Esophagus muscularis mucosa (tissue), 4 donors: Measurements from ENCODE around the gene TMEM131L.

Experiments used
- EP300 ChIP-seq: sonication (generic); formaldehyde crosslinking; IDR thresholded peaks from one replicate; pipeline ENCODE4 v1.6.1; 2017; ENCODE audit warnings: antibody characterized with exemption
- POLR2A ChIP-seq: fragments of 450-650 bp; IDR thresholded peaks from one replicate; pipeline ENCODE4 v1.6.1; 2017; ENCODE audit warnings: antibody characterized with exemption, moderate library complexity, mild to moderate bottlenecking, low read depth
- POLR2AphosphoS5 ChIP-seq, 2 donors: sonication (generic); formaldehyde crosslinking; IDR thresholded peaks; one replicate each; pipeline ENCODE4 v1.6.1; 2017; ENCODE audit warnings: antibody characterized with exemption in 2 of 2
- TF ChIP-seq, protein P1 (sequence below), 3 experiments: fragments of 200-600 bp in 2 of 3; fragments of 450-650 bp in 1 of 3; sonication (generic) in 2 of 3; IDR thresholded peaks; one replicate each; pipeline ENCODE4 v1.5.1; 2017 to 2019; ENCODE audit warnings: antibody characterized with exemption in 3 of 3, mild to moderate bottlenecking in 2 of 3, moderate library complexity in 1 of 3

DNA sequence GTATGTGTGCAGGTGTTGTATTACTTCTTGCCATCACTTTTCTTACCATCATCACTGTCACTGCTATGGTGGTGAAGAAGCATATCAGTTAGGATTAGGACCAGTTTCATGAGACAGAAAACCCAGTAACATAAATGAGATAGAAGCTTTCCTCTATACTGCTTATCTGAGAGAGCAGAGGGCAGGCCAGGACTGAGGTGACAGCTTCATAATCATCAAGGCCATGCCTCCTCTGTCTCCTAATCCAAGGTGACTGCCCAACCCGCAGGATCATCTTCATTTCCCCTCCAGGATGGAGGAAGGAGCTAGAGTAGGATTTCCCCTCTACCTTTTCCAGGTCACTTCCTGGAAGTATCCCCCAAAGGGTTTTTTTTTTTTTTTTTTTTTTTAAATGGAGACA, 35.4 kb downstream of the TMEM131L start:
- TF ChIP-seq, protein P1, sequence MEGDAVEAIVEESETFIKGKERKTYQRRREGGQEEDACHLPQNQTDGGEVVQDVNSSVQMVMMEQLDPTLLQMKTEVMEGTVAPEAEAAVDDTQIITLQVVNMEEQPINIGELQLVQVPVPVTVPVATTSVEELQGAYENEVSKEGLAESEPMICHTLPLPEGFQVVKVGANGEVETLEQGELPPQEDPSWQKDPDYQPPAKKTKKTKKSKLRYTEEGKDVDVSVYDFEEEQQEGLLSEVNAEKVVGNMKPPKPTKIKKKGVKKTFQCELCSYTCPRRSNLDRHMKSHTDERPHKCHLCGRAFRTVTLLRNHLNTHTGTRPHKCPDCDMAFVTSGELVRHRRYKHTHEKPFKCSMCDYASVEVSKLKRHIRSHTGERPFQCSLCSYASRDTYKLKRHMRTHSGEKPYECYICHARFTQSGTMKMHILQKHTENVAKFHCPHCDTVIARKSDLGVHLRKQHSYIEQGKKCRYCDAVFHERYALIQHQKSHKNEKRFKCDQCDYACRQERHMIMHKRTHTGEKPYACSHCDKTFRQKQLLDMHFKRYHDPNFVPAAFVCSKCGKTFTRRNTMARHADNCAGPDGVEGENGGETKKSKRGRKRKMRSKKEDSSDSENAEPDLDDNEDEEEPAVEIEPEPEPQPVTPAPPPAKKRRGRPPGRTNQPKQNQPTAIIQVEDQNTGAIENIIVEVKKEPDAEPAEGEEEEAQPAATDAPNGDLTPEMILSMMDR (IDR thresholded peaks at IDR 0.05), result no peak
- TF ChIP-seq POLR2A, result no peak
- no peak for TF ChIP-seq POLR2AphosphoS5 (IDR thresholded peaks at IDR 0.05)
- no peak for TF ChIP-seq EP300
